Stomach (tissue), 9 donors: Measurements from ENCODE around the gene ADGRD2. TPM values are rescaled to one million over a fixed set of nuclear protein-coding genes. Genes with fewer than 3 reads are reported as not detected.

Experiments used
- DNase-seq, 2 donors: peaks; one replicate each; pipeline versions ENCODE4 v3.0.0 to v3.0.0-alpha.2; 2013 to 2019
- H3K27ac ChIP-seq, 5 donors: fragments of 200-600 bp in 4 of 5; sonication (generic) in 4 of 5; one replicate each; pipeline ENCODE4 v1.5.1; 2013 to 2019; ENCODE audit warnings: mild to moderate bottlenecking in 1 of 5, moderate library complexity in 1 of 5
- H3K27me3 ChIP-seq, 3 donors: fragments of 200-600 bp; sonication (generic); one replicate each; pipeline ENCODE4 v1.5.1; 2017 to 2019; ENCODE audit warnings: mixed run types in 1 of 3
- H3K36me3 ChIP-seq, 4 donors: fragments of 200-600 bp; sonication (generic); 1 replicate in 3 of 4; 2 replicates in 1 of 4; pipeline ENCODE4 v1.5.1; 2016 to 2019
- H3K4me1 ChIP-seq, 4 donors: fragments of 200-600 bp; sonication (generic); one replicate each; pipeline ENCODE4 v1.5.1; 2016 to 2019
- H3K4me3 ChIP-seq, 4 donors: fragments of 200-600 bp; sonication (generic) in 3 of 4; one replicate each; pipeline ENCODE4 v1.5.1; 2016 to 2019; ENCODE audit warnings: mild to moderate bottlenecking in 1 of 4
- H3K9me3 ChIP-seq, 4 donors: fragments of 200-600 bp; sonication (generic); one replicate each; pipeline ENCODE4 v1.5.1; 2016 to 2019
- CTCF ChIP-seq, 7 experiments: fragments of 450-650 bp in 4 of 7; fragments of 200-600 bp in 3 of 7; sonication (generic) in 3 of 7; IDR thresholded peaks; one replicate each; pipeline ENCODE4 v1.5.1; 2016 to 2019; ENCODE audit warnings: antibody characterized with exemption in 7 of 7, control low read depth in 2 of 7, mild to moderate bottlenecking in 1 of 7
- EP300 ChIP-seq: sonication (generic); formaldehyde crosslinking; IDR thresholded peaks from one replicate; pipeline ENCODE4 v1.6.1; 2017; ENCODE audit warnings: antibody characterized with exemption
- POLR2A ChIP-seq, 4 donors: fragments of 450-650 bp; IDR thresholded peaks; one replicate each; pipeline ENCODE4 v1.6.1; 2016; ENCODE audit warnings: antibody characterized with exemption in 4 of 4, control low read depth in 2 of 4, mild to moderate bottlenecking in 1 of 4, moderate library complexity in 1 of 4
- POLR2AphosphoS5 ChIP-seq, 3 donors: sonication (generic); formaldehyde crosslinking; IDR thresholded peaks; one replicate each; pipeline ENCODE4 v1.6.1; 2016; ENCODE audit warnings: antibody characterized with exemption in 3 of 3
- WGBS, 5 donors: extraction: QIAGEN DNeasy Blood & Tissue Kit in 3 of 5; methylation state at CpG; one replicate each; pipeline versions ENCODE4 v1.1.5 to v1.1.7; 2013 to 2018; 5-methylcytosine and 5-hydroxymethylcytosine counted together
- intact Hi-C: fragments of 100-400 bp; cut with DNase I; formaldehyde crosslinking; loops from one replicate; pipeline ENCODE4 v1.15.1; 2023; ENCODE audit warnings: low total_unique reads
- polyA plus RNA-seq, 3 donors: library from polyadenylated mRNA; stranded (reverse); fragments of 200-250 nt; gene quantifications; one replicate each; pipeline ENCODE4 v1.2.3, GENCODE V29; 2013
- total RNA-seq, 5 donors: library from RNA; depleted of rRNA; stranded (reverse); fragments of >200 nt; gene quantifications; one replicate each; pipeline versions ENCODE4 v1.1.0 to v1.2.3, GENCODE V29; 2014 to 2016
- donor health status: healthy with polysubstance abuse.
- donor health status: Bipolar disorder and iron deficiency.
- donor health status: healthy.

ADGRD2 gene
- total and polyA plus RNA-seq, 8 donors = not detected

DNA sequence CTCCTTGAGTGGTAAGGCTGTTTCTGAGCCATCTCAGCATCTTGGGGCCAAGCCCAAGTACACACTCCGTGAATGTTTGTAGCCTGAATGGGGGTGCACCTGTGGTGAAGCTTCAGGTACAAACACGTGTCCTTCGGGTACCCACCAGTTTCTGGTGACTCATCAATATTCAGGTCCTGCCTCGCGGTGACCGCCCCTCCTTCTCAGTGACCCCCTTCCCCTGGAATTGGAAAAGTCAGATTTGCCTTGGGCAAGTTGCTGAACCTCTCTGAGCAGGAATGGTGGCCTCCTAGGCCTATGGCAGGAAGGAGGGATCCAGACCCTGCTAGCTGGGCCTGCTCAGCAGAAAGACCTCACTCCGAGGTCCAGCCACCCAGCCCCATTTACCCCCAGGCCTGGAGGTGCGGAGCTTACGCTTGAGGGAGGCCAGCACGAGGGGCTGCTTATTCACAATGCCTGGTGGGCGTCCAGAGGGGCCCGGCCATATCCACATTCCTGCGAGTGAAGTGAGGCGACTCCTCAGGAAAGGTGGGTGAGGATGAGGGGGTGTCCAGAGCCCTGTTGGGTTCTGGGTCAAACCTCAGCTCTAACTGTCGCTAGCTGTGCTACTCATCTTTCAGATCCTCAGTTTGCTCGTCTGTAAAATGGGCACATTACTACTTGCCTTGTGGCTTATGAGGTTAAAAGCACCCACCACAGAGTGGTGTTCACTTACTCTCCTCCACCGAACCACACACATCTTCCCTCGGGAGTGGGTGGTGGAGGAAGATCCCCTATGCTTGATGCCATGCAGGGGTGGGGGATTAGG is 7.0 kb downstream of the ADGRD2 start:
- Histone ChIP-seq H3K27me3 (peaks cover under 1 to 35% (median 26%) of the 10 kb centered on the region in 3 donors), H3K27ac (no peak overlapping the region), H3K4me3 (no peak overlapping the region), H3K36me3 (no peaks in the 10 kb centered on the region), H3K9me3 (no peaks in the 10 kb centered on the region), H3K4me1 (peaks cover 4 to 12% (median 8%) of the 10 kb centered on the region in 4 donors)
- WGBS, 5 donors = 74 to 86% (median 79%) methylated on average over 17 to 18 of the region's 18 CpGs
- intact Hi-C loops = no loop called here
- no peak for DNase-seq
- TF ChIP-seq EP300 (no peak), CTCF (IDR thresholded peaks at IDR 0.05) (no peak), POLR2A (IDR thresholded peaks at IDR 0.05) (no peak), POLR2AphosphoS5 (IDR thresholded peaks at IDR 0.05) (no peak)

DNA sequence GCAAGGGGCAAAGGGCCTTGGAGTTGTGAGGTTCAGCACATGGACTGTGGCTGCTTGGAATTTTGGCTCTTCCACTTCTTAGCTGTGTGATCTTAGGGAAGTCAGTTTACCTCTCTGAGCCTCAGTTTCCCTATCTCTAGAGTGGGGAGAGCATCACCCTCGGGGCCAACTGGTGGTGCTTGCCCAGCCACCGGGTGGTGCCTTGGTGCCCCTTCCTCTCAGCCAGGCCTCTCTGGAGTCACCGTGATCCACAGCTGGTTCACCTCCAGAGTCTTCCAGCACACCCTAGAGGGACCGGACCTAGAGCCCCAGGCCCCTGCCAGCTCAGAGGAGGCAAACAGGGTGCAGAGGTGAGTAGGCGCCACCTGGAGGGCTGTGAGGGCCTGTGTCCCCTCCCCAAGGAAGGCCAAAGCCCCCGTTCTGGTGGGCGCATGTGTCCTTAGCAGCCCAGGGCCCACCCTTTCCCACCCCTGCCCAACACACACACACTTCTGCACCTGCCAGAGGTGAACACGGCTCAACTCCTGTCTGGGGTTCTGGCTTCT is 7.7 kb downstream of the ADGRD2 start:
- H3K4me1 ChIP-seq = peaks cover 4 to 10% (median 6%) of the 10 kb centered on the region in 4 donors
- TF ChIP-seq EP300 (no peak), CTCF (IDR thresholded peaks at IDR 0.05) (no peak), POLR2AphosphoS5 (IDR thresholded peaks at IDR 0.05) (no peak), POLR2A (IDR thresholded peaks at IDR 0.05) (no peak)
- no peaks in the 10 kb centered on the region for H3K9me3 ChIP-seq
- H3K36me3 ChIP-seq = no peaks in the 10 kb centered on the region
- peaks cover 0 to 29% (median 19%) of the 10 kb centered on the region in 3 donors for H3K27me3 ChIP-seq
- WGBS, 5 donors = 65 to 84% (median 73%) methylated on average over 7 to 8 of the region's 8 CpGs
- intact Hi-C loops = no loop called here
- H3K27ac ChIP-seq = no peak overlapping the region
- no peak for DNase-seq
- no peak overlapping the region for H3K4me3 ChIP-seq

DNA sequence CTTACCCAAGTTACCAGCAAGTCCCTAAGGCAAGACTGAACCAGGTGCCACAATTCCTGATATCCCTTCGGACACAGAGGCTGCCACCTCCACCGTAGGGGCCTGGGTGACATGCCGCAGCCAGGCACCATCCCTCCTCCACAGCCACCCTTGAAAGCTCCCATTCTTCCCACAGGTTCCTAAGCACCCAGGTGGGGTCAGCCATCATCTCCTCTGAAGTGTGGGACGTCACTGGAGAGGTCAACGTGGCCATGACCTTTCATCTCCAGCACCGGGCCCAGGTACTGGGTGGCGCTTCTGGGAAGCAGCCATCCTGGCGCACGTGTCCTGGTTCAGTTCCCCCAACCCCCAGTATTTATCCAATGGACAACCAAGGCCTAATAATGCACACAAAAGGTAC is 8.2 kb downstream of the ADGRD2 start:
- WGBS, 5 donors = 81 to 85% (median 84%) methylated on average over 9 of the region's 9 CpGs
- Histone ChIP-seq H3K27ac (no peak overlapping the region), H3K27me3 (peaks cover 0 to 24% (median 15%) of the 10 kb centered on the region in 3 donors), H3K9me3 (no peaks in the 10 kb centered on the region), H3K4me1 (peaks cover 0 to 5% (median 2%) of the 10 kb centered on the region in 4 donors), H3K36me3 (no peaks in the 10 kb centered on the region), H3K4me3 (no peak overlapping the region)
- intact Hi-C loops = no loop called here
- no peak for DNase-seq
- no peak for TF ChIP-seq POLR2AphosphoS5 (IDR thresholded peaks at IDR 0.05)
- TF ChIP-seq POLR2A (IDR thresholded peaks at IDR 0.05) = no peak
- TF ChIP-seq EP300 = no peak
- no peak for TF ChIP-seq CTCF (IDR thresholded peaks at IDR 0.05)

- Histone ChIP-seq H3K9me3 (no peaks in the 10 kb centered on the region), H3K27ac (no peak overlapping the region), H3K36me3 (no peaks in the 10 kb centered on the region), H3K27me3 (peaks cover 0 to 12% (median 0%) of the 10 kb centered on the region in 3 donors), H3K4me1 (no peaks in the 10 kb centered on the region), H3K4me3 (no peak overlapping the region)
- DNase-seq = no peak
- TF ChIP-seq POLR2AphosphoS5 (IDR thresholded peaks at IDR 0.05) = no peak
- no peak for TF ChIP-seq EP300
- TF ChIP-seq POLR2A (IDR thresholded peaks at IDR 0.05) = no peak
- TF ChIP-seq CTCF (IDR thresholded peaks at IDR 0.05) = no peak
- WGBS, 5 donors = 78 to 86% (median 83%) methylated on average over 1 of the region's 1 CpG
- intact Hi-C loops = no loop called here
Observed at GRCh38 chr9:124462739-124463138, 12.5 kb downstream of the ADGRD2 start.
